Measurements from ENCODE around the gene MBNL2.

The MBNL2 gene

GRCh38 chr13:97275776-97276501 lies 53.8 kb downstream of the MBNL2 start:
- DNase-seq = no peak

GRCh38 chr13:97276862-97277269 lies 54.7 kb downstream of the MBNL2 start:
- DNase-seq = no peak

GRCh38 chr13:97278435-97279411 lies 56.6 kb downstream of the MBNL2 start:
- no peak for DNase-seq

GRCh38 chr13:97279913-97280312 lies 57.8 kb downstream of the MBNL2 start:
- DNase-seq = no peak

GRCh38 chr13:97280478-97280877 lies 58.3 kb downstream of the MBNL2 start:
- DNase-seq = no peak

- DNase-seq = no peak
Measured at GRCh38 chr13:97281028-97281427, 58.9 kb downstream of the MBNL2 start.

- no peak for DNase-seq
Measured at GRCh38 chr13:97282705-97283104, 60.6 kb downstream of the MBNL2 start.

- no peak for DNase-seq
Measured at GRCh38 chr13:97283888-97284287, 61.8 kb downstream of the MBNL2 start.

- no peak for DNase-seq
Measured at GRCh38 chr13:97284558-97284957, 62.4 kb downstream of the MBNL2 start.

- DNase-seq = no peak
Measured at GRCh38 chr13:97285221-97285955, 63.3 kb downstream of the MBNL2 start.

- DNase-seq = no peak
Measured at GRCh38 chr13:97286317-97287046, 64.3 kb downstream of the MBNL2 start.

GRCh38 chr13:97287047-97287383 lies 64.9 kb downstream of the MBNL2 start:
- DNase-seq = no peak

- DNase-seq = no peak
Measured at GRCh38 chr13:97288486-97288900, 66.4 kb downstream of the MBNL2 start.

- DNase-seq = no peak
Measured at GRCh38 chr13:97289514-97290298, 67.6 kb downstream of the MBNL2 start.

- peak; percentile 31 for DNase-seq
Measured at GRCh38 chr13:97295283-97296182, 73.4 kb downstream of the MBNL2 start.

GRCh38 chr13:97296740-97297139 lies 74.6 kb downstream of the MBNL2 start:
- DNase-seq = no peak

GRCh38 chr13:97298816-97299215 lies 76.7 kb downstream of the MBNL2 start:
- no peak for DNase-seq

GRCh38 chr13:97300871-97301270 lies 78.7 kb downstream of the MBNL2 start:
- no peak for DNase-seq

GRCh38 chr13:97301382-97302095 lies 79.4 kb downstream of the MBNL2 start:
- no peak for DNase-seq

GRCh38 chr13:97302611-97303010 lies 80.5 kb downstream of the MBNL2 start:
- no peak for DNase-seq

Measured in right hindlimb (tissue), 1 donor.